Ramos (cell line): ENCODE measurements around the gene EBP.

Experiments used
- in situ Hi-C: fragments of 300-500 bp; cut with MboI; formaldehyde crosslinking; loops from one replicate; pipeline ENCODE4 v1.14.3; 2022; ENCODE audit warnings: low sequenced_read_pairs; ENCODE audit not compliant: unreplicated experiment

EBP gene

DNA sequence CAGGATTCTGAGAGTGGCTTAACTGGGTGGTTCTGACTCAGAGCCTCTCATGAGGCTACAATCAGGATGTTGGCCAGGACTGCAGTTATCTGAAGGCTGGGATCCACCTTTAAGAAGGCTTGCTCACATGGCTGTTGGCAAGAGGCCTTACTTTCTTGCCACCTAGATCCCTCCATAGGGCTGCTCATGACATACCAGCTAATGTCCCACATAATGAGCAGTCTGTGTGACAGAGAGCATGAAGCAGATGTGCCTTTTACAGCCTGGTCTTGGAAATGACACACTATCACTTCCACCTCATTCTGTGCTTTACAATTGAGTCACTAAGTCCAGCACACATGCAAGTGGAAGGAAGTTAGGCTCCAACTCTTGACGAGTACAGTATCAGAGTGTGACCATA is 48.4 kb downstream of the EBP start:
- in situ Hi-C loops, result no loop called here

DNA sequence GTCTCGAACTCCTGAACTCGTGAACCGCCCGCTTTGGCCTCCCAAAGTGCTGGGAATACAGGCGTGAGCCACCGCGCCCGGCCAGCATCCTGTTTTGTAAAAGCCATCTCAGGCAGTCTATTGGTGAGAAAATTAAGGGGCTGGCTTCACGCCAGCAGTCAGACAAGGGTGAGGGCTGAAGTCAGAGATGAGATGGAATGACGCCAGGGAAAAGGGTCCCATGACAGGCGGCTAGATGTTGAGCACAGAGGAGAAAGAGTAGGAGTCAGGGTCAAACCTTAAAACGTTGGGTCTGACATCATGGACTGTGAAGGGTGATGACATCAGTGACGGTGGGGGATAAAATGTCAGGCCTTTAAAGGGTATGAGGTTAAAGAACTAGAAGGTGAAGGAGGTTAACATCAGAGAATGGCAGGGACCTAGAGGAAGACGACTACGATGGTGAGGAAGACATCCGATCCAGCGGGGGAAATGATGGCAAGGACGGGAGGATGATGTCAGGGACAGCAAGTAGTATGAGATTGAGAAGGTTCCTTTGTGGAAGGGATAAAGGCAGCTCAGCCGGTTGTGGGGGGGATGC is 52.2 kb downstream of the EBP start:
- in situ Hi-C loops, result no loop called here

DNA sequence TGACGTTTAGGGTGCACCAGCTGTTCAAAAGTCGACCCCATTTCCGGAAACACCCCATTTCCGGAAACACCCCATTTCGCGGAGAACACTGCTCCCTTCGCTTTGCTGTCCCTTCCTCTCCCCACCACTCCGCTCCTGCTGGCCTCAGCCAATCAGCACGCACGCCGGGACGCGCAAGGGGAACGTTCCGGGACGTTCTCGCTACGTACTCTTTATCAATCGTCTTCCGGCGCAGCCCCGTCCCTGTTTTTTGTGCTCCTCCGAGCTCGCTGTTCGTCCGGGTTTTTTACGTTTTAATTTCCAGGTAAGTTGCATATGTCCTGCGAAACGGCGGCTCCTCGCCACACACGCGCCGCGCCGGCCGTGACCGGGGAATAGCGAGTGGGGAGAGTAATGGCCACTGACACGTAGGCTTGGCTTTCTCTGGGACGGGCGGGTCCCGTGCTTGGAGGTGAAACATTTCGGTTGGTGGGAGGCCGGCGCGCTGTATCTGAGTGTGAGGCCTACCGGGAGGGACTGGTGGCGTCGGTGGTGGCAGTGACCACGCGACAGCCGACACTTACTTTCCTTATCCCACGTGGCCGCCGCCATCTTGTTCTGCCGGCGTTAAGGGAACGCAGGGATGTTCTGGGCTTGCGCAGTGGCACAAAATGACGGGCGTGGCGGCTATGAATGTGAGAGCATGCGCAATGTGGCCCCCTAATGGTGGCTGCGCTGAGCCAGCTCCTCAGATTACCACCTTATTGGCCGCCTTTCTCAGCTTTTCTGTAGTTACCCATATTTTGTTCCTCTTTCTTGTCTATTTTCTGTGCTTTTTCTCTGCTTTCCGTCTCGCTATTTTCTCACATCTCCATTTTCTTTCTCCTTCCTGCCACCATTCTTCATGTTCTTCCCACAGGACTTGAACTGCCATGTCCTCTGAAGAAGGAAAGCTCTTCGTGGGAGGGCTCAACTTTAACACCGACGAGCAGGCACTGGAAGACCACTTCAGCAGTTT is 53.0 kb downstream of the EBP start, which contains the start of gene RBM3:
Gene RBM3 (plus strand): TSS at position 215 of the 997 bp plus-strand sequence. CDS start 697 bp downstream, at position 912.
- in situ Hi-C loops, result no loop called here

DNA sequence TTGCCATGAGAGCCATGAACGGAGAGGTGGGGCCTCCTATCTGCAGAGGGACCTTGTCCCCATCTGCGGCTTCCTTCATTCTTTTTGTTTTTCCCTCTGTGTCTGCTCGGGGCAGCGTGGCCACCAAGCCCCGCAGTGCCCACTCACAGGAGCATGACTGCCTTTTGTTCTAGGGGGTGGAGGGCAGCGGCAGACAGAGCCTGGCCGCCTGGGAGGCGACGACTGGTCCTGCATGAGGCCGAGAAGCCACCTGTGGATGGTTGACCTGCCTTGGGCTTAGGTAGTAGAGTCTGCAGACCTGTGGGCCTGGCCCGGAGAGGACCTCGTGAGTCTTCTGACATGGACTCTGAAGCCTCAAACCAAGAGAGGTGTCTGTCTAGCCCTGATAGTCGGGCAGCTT is 54.0 kb downstream of the EBP start:
- in situ Hi-C loops, result no loop called here

DNA sequence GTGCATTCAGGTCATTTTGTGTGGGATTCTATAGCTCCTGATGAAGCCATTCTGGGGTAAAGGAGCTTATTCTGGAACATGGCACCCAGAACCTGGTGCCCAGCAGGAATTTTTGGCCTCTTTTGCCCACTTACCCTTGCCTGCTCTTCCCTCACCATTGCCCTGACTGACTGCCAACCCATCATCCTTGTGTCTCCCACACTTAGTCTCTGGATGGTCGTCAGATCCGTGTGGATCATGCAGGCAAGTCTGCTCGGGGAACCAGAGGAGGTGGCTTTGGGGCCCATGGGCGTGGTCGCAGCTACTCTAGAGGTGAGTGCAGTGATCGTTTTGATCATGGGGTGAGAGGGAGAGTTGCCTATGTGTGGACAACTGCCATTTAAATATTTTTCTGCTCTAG is 54.5 kb downstream of the EBP start:
- in situ Hi-C loops, result no loop called here
